Upper lobe of right lung (tissue), 1 donor: ENCODE measurements around the gene MTSS2. TPM values are rescaled to one million over a fixed set of nuclear protein-coding genes. Genes with fewer than 3 reads are reported as not detected.

Source experiments
- ATAC-seq: fragments of 200-7000 bp; cut with Tn5 transposase; one replicate; pipeline ENCODE4 v1.9.1; 2020; ENCODE audit warnings: mild to moderate bottlenecking, moderate library complexity
- DNase-seq: peaks from one replicate; pipeline ENCODE4 v3.0.0-alpha.2; 2020
- H3K27ac ChIP-seq: fragments of 200-600 bp; one replicate; pipeline ENCODE4 v1.8.0; 2022
- H3K27me3 ChIP-seq: fragments of 200-600 bp; one replicate; pipeline ENCODE4 v1.8.0; 2022; ENCODE audit warnings: mild to moderate bottlenecking
- H3K36me3 ChIP-seq: fragments of 200-600 bp; one replicate; pipeline ENCODE4 v1.8.0; 2022
- H3K4me1 ChIP-seq: fragments of 200-600 bp; one replicate; pipeline ENCODE4 v1.8.0; 2022
- H3K4me3 ChIP-seq: fragments of 200-600 bp; one replicate; pipeline ENCODE4 v1.8.0; 2022; ENCODE audit warnings: mild to moderate bottlenecking
- H3K9me3 ChIP-seq: fragments of 200-600 bp; one replicate; pipeline ENCODE4 v1.8.0; 2022
- CTCF ChIP-seq: fragments of 200-600 bp; IDR thresholded peaks from one replicate; pipeline ENCODE4 v1.8.0; 2022; ENCODE audit warnings: antibody characterized with exemption
- intact Hi-C: fragments of 100-400 bp; cut with DNase I; formaldehyde crosslinking; loops from one replicate; pipeline ENCODE4 v1.11.0; 2022
- total RNA-seq: library from RNA; stranded (reverse); fragmentation: NEBNext Ultra II Directional; extraction: Animal tissue kit (Norgen Biotek cat#: 25700); gene quantifications from one replicate; pipeline ENCODE4 v1.2.1, GENCODE V29; 2021
- donor health status: DM: no; HTN: yes; CAD: no; lungs with severe emphysema.

The MTSS2 gene
- total RNA-seq, 1 donor from 2014 or later: 81.3 TPM

GRCh38 chr16:70696952-70697593 lies 11.2 kb upstream of the MTSS2 start:
- intact Hi-C loops: no loop called here
- no peak for TF ChIP-seq CTCF
- Histone ChIP-seq H3K9me3 (no peaks in the 10 kb centered on the region), H3K4me1 (peaks cover 61% of the 10 kb centered on the region), H3K36me3 (peaks cover 11% of the 10 kb centered on the region), H3K4me3 (no peak overlapping the region), H3K27me3 (no peaks in the 10 kb centered on the region), H3K27ac (peak overlapping the region; percentile 60)
- DNase-seq: peak; percentile 82
- ATAC-seq: peak; percentile 69

- H3K27ac ChIP-seq: peak overlapping the region; percentile 60
- ATAC-seq: no peak
Observed at GRCh38 chr16:70696355-70696754, 10.5 kb upstream of the MTSS2 start.

GRCh38 chr16:70695331-70696070 lies 9.6 kb upstream of the MTSS2 start:
- ATAC-seq (peak; percentile 72), DNase-seq (peak; percentile 86)
- Histone ChIP-seq H3K36me3 (peaks cover 11% of the 10 kb centered on the region), H3K9me3 (no peaks in the 10 kb centered on the region), H3K4me3 (no peak overlapping the region), H3K4me1 (peaks cover 74% of the 10 kb centered on the region), H3K27ac (peak overlapping the region; percentile 60), H3K27me3 (no peaks in the 10 kb centered on the region)
- intact Hi-C loops: no loop called here
- TF ChIP-seq CTCF: no peak

More at GRCh38 chr16:70696355-70696754, 10.5 kb upstream of the MTSS2 start:
- no peak for TF ChIP-seq CTCF
- no peak for DNase-seq
- Histone ChIP-seq H3K4me1 (peaks cover 66% of the 10 kb centered on the region), H3K9me3 (no peaks in the 10 kb centered on the region), H3K36me3 (peaks cover 11% of the 10 kb centered on the region), H3K4me3 (no peak overlapping the region), H3K27me3 (no peaks in the 10 kb centered on the region)
- intact Hi-C loops: no loop called here

- Histone ChIP-seq H3K9me3 (no peaks in the 10 kb centered on the region), H3K36me3 (peaks cover 11% of the 10 kb centered on the region), H3K27me3 (no peaks in the 10 kb centered on the region), H3K4me3 (no peak overlapping the region), H3K27ac (no peak overlapping the region), H3K4me1 (peaks cover 81% of the 10 kb centered on the region)
- intact Hi-C loops: no loop called here
- TF ChIP-seq CTCF: no peak
- ATAC-seq (no peak), DNase-seq (no peak)
Observed at GRCh38 chr16:70694868-70695218, 9.0 kb upstream of the MTSS2 start.

- H3K27ac ChIP-seq: peak overlapping the region; percentile 89
- intact Hi-C loops: no loop called here
- ATAC-seq (no peak), DNase-seq (no peak)
- no peaks in the 10 kb centered on the region for H3K27me3 ChIP-seq
- peaks cover 7% of the 10 kb centered on the region for H3K36me3 ChIP-seq
- H3K4me1 ChIP-seq: peaks cover 86% of the 10 kb centered on the region
- no peak overlapping the region for H3K4me3 ChIP-seq
- H3K9me3 ChIP-seq: no peaks in the 10 kb centered on the region
- no peak for TF ChIP-seq CTCF
Observed at GRCh38 chr16:70694088-70694867, 8.4 kb upstream of the MTSS2 start.
